22Rv1 (cell line): ENCODE measurements around the gene MAP2.

Source experiments
- CTCF ChIP-seq: fragments of 450-650 bp; IDR thresholded peaks from 2 replicates; pipeline ENCODE4 v1.5.1; 2017; ENCODE audit warnings: mild to moderate bottlenecking
- ZFX ChIP-seq: fragments of 450-650 bp; IDR thresholded peaks from 2 replicates; pipeline ENCODE4 v1.6.1; 2017; ENCODE audit warnings: antibody characterized with exemption, borderline replicate concordance

GRCh38 chr2:209519271-209519670 lies 95.4 kb downstream of the MAP2 start:
- TF ChIP-seq CTCF, result no peak
- TF ChIP-seq ZFX, result no peak
